HG02870 (cell line): ENCODE measurements around the gene PLXDC2.

ENCODE experiments used
- ATAC-seq: cut with Tn5 transposase; IDR thresholded peaks from one replicate; pipeline ENCODE4 v1.9.1; 2021; ENCODE audit warnings: mild to moderate bottlenecking, moderate library complexity; ENCODE audit not compliant: unreplicated experiment

The PLXDC2 gene

GRCh38 chr10:20303453-20304152 lies 487.4 kb downstream of the PLXDC2 start:
- ATAC-seq: no peak

- no peak for ATAC-seq
Measured at GRCh38 chr10:20313665-20314064, 497.4 kb downstream of the PLXDC2 start.

- ATAC-seq: no peak
Measured at GRCh38 chr10:20314431-20314830, 498.2 kb downstream of the PLXDC2 start.

- no peak for ATAC-seq
Measured at GRCh38 chr10:20327954-20328353, 511.7 kb downstream of the PLXDC2 start.

GRCh38 chr10:20330246-20330645 lies 514.0 kb downstream of the PLXDC2 start:
- ATAC-seq: no peak

- no peak for ATAC-seq
Measured at GRCh38 chr10:20334559-20334958, 518.3 kb downstream of the PLXDC2 start.
